ENCODE data around the gene TRABD2B. TPM values are rescaled to one million over a fixed set of nuclear protein-coding genes. Genes with fewer than 3 reads are reported as not detected.
"Not testable (repeated sequence)": the region's sequence is repeated elsewhere in the genome, so short reads cannot be mapped to it uniquely, and the experiment has no call there.

Gene TRABD2B
- total RNA-seq, 2 experiments from 2014 or later: not detected

DNA sequence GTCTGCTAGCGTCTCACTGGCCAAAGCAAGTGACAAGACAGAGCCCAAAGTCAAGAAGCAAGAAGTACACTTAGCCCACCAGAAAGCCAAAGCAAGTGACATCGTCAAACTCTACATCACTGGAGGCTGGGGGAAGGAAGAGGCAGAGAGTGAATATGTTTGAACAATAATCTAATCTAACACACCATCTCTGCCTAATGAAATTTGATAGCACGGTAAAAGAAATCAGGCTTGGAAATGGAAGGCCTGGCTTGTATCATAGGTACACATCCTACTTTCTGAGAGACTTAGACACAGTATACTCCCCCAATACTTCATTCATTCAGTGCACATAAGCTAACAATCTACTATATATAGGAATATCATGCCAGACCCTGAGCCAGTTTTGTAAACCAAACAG is 26.3 kb downstream of the TRABD2B start:
- Mint-ChIP-seq H3K9me3 (no peaks in the 10 kb centered on the region), H3K36me3 (ENCODE audit: low read depth) (no peaks in the 10 kb centered on the region), H3K27ac (no peak overlapping the region), H3K27me3 (ENCODE audit: low read depth) (peaks cover 3% of the 10 kb centered on the region), H3K4me1 (ENCODE audit: low read depth) (no peaks in the 10 kb centered on the region), H3K4me3 (no peak overlapping the region)
- CTCF ChIA-PET: no interaction called here
- intact Hi-C loops (cut with micrococcal nuclease): no loop called here
- DNase-seq: no peak

DNA sequence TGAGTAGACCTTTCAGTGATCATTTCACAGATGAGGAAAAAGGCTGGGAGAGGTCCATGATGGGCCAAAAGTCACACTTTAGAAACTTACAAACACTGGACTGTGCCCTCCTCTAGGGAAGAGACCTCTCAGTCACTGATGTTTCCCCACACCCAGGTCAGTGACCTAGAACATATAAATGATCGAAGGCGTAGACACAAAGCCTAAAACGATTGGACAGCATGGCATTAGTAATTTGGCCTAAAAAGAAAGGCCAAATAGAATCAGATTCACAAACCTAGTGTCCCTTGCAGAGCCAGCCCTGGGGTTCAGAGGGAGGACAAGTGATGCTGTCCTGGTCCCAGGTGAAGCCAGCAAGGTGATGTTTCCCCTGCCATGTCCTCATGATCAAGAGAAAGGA is 27.7 kb downstream of the TRABD2B start:
- no peak for DNase-seq
- Mint-ChIP-seq H3K27ac (no peak overlapping the region), H3K9me3 (no peaks in the 10 kb centered on the region), H3K4me3 (no peak overlapping the region), H3K27me3 (ENCODE audit: low read depth) (peaks cover 8% of the 10 kb centered on the region), H3K36me3 (ENCODE audit: low read depth) (no peaks in the 10 kb centered on the region), H3K4me1 (ENCODE audit: low read depth) (no peaks in the 10 kb centered on the region)
- CTCF ChIA-PET: interaction anchor here (1.1 kb wide), 1 partner anchor 28 kb away, joined by 3 read pairs; the partner anchor contains the start of gene TRABD2B
- intact Hi-C loops (cut with micrococcal nuclease): no loop called here

DNA sequence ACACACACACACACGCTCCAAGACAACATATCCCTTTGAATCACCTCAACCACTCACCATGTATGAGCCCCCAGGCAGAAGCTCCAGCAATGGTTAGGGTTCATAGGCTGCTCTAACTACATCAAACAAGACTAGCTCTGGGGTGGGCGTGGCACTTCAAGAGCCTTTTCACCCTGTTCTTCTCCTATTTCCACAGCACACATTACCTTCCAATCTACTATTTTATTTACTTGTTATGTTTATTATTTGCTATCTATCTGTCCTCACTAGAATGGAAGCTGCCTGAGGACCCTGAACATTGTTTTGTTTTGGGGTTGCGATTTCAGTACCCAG is 28.7 kb downstream of the TRABD2B start:
- Mint-ChIP-seq H3K9me3 (no peaks in the 10 kb centered on the region), H3K4me3 (no peak overlapping the region), H3K27ac (no peak overlapping the region), H3K4me1 (ENCODE audit: low read depth) (no peaks in the 10 kb centered on the region), H3K36me3 (ENCODE audit: low read depth) (no peaks in the 10 kb centered on the region), H3K27me3 (ENCODE audit: low read depth) (peaks cover 10% of the 10 kb centered on the region)
- intact Hi-C loops (cut with micrococcal nuclease): no loop called here
- CTCF ChIA-PET: no interaction called here
- DNase-seq: no peak

DNA sequence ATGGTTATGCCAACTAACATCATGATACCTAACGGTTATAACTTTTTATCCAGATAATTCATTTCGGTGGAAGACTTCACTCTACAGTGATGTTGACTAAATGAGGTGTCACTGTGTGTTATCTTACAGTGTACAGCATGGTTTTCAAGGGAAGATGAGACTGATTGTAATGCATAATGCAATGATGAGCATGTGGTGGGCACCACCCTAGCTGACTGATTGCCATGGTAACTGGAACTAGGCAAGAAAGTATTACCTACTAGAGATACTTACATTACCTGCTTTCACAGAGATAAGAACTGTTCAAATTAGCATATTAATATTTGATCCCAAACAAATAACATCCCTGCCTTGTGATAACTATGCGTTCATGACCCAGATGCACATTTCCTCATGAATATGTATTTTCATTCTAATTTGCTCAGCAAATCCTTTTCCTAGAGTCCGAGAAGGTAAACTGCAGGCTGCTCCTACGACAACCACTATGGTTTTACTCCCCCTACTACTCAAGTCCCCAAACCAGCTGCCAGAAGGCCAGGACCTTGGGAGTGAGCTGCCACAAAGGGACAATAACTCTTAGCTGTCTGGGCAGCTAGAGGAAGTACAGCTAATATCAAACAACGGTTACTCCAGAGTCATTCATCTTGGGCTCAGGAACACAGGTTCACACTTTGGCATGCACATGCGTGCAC is 29.2 kb downstream of the TRABD2B start:
- DNase-seq: no peak
- Mint-ChIP-seq H3K4me3 (no peak overlapping the region), H3K9me3 (no peaks in the 10 kb centered on the region), H3K27ac (no peak overlapping the region), H3K27me3 (ENCODE audit: low read depth) (peaks cover 7% of the 10 kb centered on the region), H3K36me3 (ENCODE audit: low read depth) (no peaks in the 10 kb centered on the region), H3K4me1 (ENCODE audit: low read depth) (no peaks in the 10 kb centered on the region)
- CTCF ChIA-PET: no interaction called here
- intact Hi-C loops (cut with micrococcal nuclease): no loop called here

DNA sequence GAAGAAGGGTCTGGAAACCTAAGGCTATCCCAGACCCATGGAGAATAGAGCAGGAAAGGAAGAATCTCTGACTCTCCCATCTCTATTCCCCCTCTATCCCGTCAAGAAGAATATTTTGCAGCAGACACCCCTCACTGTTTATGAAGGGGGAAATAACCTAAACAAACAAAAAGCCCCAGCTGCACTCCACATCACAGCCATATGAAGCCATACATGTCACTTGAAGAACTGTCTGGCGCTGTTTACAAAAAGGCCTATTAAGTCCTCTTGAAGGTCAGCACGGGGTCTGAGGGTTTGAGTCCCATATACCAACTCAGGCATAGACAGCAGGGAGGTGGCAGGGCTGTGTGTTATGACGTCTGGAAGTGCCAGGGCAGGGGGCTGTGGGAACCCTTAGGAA is 31.4 kb downstream of the TRABD2B start:
- no peak overlapping the region for H3K27ac Mint-ChIP-seq
- intact Hi-C loops (cut with micrococcal nuclease): no loop called here
- peaks cover 7% of the 10 kb centered on the region for H3K27me3 Mint-ChIP-seq (ENCODE audit: low read depth)
- no peak for DNase-seq
- no peaks in the 10 kb centered on the region for H3K36me3 Mint-ChIP-seq (ENCODE audit: low read depth)
- CTCF ChIA-PET: no interaction called here
- H3K4me1 Mint-ChIP-seq (ENCODE audit: low read depth): no peaks in the 10 kb centered on the region
- H3K4me3 Mint-ChIP-seq: no peak overlapping the region
- H3K9me3 Mint-ChIP-seq: no peaks in the 10 kb centered on the region

DNA sequence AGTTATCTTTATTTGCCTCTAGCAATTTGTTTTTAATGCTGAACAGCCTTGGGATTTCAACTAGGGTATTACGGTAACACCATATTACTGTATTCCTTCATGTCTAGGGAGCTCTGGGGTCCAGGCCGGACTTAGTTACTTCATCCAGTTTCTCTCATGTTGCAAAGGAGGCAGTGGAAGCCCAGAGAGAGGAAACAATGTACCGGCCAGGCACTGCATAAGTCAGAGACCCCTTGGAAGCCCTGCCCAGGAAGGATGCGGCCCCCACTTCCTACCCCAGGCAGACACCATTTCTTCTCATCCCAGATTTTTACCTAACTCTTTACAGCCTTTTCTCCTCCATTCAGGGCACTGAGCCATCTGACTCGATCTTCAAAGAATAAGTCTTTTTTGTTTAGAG is 32.5 kb downstream of the TRABD2B start:
- Mint-ChIP-seq H3K9me3 (no peaks in the 10 kb centered on the region), H3K27me3 (ENCODE audit: low read depth) (peaks cover 13% of the 10 kb centered on the region), H3K27ac (no peak overlapping the region), H3K4me1 (ENCODE audit: low read depth) (no peaks in the 10 kb centered on the region), H3K4me3 (no peak overlapping the region), H3K36me3 (ENCODE audit: low read depth) (no peaks in the 10 kb centered on the region)
- intact Hi-C loops (cut with micrococcal nuclease): no loop called here
- CTCF ChIA-PET: no interaction called here
- no peak for DNase-seq

DNA sequence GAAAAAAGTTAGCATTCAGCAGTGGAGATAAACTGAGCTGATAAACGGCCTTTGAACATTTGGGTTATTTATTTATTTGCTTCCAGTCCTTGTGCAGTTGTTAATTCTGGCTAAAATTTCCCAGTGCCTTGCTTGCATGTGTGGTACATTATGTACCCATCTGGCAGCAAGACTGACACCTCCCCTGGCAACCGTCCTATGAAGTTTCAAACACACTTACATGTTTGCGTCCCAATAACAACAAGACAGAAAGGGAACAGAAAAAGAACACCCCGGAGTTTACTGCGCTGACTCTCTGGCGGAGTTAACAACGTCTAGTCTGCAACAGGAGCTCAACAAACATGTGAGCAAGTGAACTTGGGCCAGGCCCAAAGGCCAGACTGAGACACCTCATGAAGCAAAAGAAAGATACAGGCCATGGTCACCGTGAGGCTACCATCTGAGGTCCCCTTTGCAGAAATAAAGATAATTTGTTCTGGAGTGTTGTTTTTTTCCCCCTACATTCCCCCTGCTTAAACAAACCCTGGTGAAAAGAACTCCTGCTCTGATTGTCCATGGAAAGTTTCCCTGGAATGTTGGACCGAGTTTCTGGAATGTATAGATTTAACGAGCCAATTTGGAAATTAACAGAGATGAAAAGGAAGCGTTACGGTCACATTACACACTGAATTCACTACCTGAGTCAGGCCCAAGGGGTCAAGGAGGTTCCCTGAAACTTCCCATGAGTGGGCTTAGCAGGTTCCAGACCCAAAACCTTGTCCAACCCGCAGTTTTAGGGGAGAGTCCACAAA is 33.4 kb downstream of the TRABD2B start:
- no peak overlapping the region for H3K4me3 Mint-ChIP-seq
- H3K9me3 Mint-ChIP-seq: no peaks in the 10 kb centered on the region
- no peaks in the 10 kb centered on the region for H3K4me1 Mint-ChIP-seq (ENCODE audit: low read depth)
- DNase-seq: no peak
- H3K27me3 Mint-ChIP-seq (ENCODE audit: low read depth): peaks cover 13% of the 10 kb centered on the region
- no peaks in the 10 kb centered on the region for H3K36me3 Mint-ChIP-seq (ENCODE audit: low read depth)
- intact Hi-C loops (cut with micrococcal nuclease): no loop called here
- no peak overlapping the region for H3K27ac Mint-ChIP-seq
- CTCF ChIA-PET: no interaction called here

DNA sequence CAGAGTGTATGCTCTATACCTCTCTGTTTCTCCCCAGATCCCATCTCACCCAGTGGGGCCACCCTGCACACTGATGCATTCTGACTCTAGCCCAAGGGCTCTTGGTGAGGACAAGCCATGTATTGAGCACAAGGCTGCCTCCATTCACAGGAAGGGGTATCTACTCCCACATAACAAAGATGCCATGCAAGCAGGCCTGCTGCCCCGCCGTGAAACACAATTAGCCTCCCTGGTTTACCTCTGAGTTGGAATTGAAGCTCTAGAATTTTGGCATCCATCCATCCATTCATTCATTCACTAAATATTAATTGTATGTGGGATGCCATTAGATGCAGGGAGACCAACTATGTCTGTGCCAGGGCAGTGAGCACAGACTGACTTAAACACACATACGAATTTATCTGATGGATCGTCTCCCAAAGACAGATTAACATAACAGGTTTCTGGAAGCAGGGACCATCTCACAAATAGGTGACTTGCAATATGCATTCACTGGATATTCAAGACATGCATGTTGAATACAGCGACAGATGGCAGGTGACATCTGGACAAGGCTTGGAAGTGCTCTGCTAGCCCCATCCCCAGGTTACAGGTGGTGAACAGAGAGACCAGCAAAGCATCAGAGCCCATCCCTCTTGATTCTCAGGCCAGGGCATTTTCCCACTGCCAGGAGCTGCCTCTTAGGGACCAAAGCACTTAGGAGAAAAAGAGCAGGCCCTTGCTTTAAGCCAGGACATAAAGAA is 34.3 kb downstream of the TRABD2B start:
- H3K4me3 Mint-ChIP-seq: no peak overlapping the region
- H3K27me3 Mint-ChIP-seq (ENCODE audit: low read depth): peaks cover 13% of the 10 kb centered on the region
- H3K4me1 Mint-ChIP-seq (ENCODE audit: low read depth): no peaks in the 10 kb centered on the region
- no peaks in the 10 kb centered on the region for H3K9me3 Mint-ChIP-seq
- H3K27ac Mint-ChIP-seq: no peak overlapping the region
- CTCF ChIA-PET: no interaction called here
- intact Hi-C loops (cut with micrococcal nuclease): no loop called here
- no peaks in the 10 kb centered on the region for H3K36me3 Mint-ChIP-seq (ENCODE audit: low read depth)
- no peak for DNase-seq

DNA sequence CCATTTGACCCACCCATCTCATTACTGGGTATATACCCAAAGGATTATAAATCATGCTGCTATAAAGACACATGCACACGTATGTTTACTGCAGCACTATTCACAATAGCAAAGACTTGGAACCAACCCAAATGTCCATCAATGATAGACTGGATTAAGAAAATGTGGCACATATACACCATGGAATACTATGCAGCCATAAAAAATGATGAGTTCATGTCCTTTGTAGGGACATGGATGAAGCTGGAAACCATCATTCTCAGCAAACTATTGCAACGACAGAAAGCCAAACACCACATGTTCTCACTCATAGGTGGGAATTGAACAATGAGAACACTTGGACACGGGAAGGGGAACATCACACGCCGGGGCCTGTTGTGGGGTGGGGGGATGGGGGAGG is 35.4 kb downstream of the TRABD2B start:
- H3K27me3 Mint-ChIP-seq (ENCODE audit: low read depth): peaks cover 15% of the 10 kb centered on the region
- H3K27ac Mint-ChIP-seq; CTCF ChIA-PET; H3K9me3 Mint-ChIP-seq; H3K4me3 Mint-ChIP-seq; intact Hi-C loops (cut with micrococcal nuclease); DNase-seq; H3K36me3 Mint-ChIP-seq (ENCODE audit: low read depth); H3K4me1 Mint-ChIP-seq (ENCODE audit: low read depth): not testable (repeated sequence)

DNA sequence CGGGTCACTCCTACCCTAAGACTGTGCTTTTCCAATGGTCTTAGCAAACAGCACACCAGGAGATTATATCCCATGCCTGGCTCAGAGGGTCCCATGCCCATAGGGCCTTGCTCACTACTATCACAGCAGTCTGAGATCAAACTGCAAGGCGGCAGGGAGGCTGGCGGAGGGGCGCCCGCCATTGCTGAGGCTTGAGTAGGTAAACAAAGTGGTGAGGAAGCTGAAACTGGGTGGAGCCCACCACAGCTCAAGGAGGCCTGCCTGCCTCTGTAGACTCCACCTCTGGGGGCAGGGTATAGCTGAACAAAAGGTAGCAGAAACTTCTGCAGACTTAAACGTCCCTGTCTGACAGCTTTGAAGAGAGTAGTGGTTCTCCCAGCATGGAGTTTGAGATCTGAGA is 40.7 kb downstream of the TRABD2B start:
- intact Hi-C loops (cut with micrococcal nuclease); H3K4me1 Mint-ChIP-seq (ENCODE audit: low read depth); H3K4me3 Mint-ChIP-seq; H3K27ac Mint-ChIP-seq; DNase-seq; H3K36me3 Mint-ChIP-seq (ENCODE audit: low read depth); H3K9me3 Mint-ChIP-seq: not testable (repeated sequence)
- peaks cover 15% of the 10 kb centered on the region for H3K27me3 Mint-ChIP-seq (ENCODE audit: low read depth)
- CTCF ChIA-PET: interaction anchor here (0.8 kb wide), 1 partner anchor 17 kb away, joined by 3 read pairs; no protein-coding TSS in a partner anchor

DNA sequence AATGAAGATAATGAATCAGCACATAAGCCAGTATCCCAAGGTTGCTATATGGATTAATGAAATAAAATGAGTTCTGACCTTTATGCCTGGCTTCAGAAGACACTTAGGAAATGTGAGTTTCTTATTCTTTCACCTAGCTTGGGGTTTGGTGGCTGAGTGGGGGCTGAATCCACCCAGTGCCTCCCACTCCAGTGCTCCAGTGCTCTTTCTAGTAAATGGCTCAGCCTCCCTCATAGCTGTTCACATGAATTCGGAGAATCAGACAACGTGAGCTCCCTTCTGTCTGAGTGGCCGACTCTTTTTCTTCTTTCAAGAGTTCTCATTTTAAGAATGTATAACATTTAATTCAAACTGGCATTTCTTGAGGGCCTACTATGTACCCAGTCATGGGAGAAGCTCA is 43.5 kb downstream of the TRABD2B start:
- Mint-ChIP-seq H3K27me3 (ENCODE audit: low read depth) (peaks cover 13% of the 10 kb centered on the region), H3K9me3 (no peaks in the 10 kb centered on the region), H3K4me1 (ENCODE audit: low read depth) (no peaks in the 10 kb centered on the region), H3K27ac (no peak overlapping the region), H3K36me3 (ENCODE audit: low read depth) (no peaks in the 10 kb centered on the region), H3K4me3 (no peak overlapping the region)
- CTCF ChIA-PET: no interaction called here
- intact Hi-C loops (cut with micrococcal nuclease): no loop called here
- DNase-seq: no peak

DNA sequence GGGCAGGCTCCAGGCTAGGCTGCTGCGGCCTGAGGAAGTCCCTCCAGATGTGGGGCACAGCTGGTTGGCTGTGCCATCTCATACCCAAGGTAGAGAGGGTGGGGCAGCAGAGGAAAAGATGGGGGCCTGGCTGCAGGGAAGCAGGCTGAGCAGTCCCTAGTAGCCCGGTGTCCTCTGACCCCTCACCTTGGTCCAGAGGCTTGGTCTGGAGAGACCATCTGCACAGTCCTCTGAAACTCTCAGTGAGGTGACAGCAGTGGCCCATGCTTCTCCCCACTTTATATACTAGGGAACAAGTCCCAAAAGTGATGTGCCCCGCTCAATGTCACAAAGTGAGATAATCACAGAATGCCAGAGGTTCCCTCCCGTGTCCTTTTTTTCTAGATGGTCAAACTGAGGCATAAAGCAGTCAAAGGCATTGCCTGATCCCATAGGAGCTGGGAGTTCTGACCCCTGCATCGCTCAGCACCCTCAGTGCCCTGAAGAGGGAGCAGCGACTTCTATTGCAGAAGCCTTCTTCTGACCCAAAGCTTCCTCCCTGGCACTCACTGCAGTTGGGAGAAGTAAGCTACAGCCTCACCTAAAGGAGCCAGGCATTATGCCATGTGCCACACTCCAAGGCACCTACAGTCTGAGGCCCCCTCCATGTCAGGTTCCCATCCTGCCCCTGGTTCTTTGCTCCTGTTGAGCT is 45.5 kb downstream of the TRABD2B start:
- CTCF ChIA-PET: no interaction called here
- no peak for DNase-seq
- H3K4me3 Mint-ChIP-seq: no peak overlapping the region
- no peak overlapping the region for H3K27ac Mint-ChIP-seq
- intact Hi-C loops (cut with micrococcal nuclease): no loop called here
- no peaks in the 10 kb centered on the region for H3K9me3 Mint-ChIP-seq
- no peaks in the 10 kb centered on the region for H3K36me3 Mint-ChIP-seq (ENCODE audit: low read depth)
- no peaks in the 10 kb centered on the region for H3K4me1 Mint-ChIP-seq (ENCODE audit: low read depth)
- H3K27me3 Mint-ChIP-seq (ENCODE audit: low read depth): peaks cover 13% of the 10 kb centered on the region
